Body of pancreas (tissue), 4 donors: ENCODE data around the gene GPD1L. TPM values are rescaled to one million over a fixed set of nuclear protein-coding genes. Genes with fewer than 3 reads are reported as not detected.

ENCODE experiments used
- ATAC-seq: fragments of 150-250 bp; one replicate; pipeline ENCODE4 v1.9.1; 2016
- DNase-seq, 4 donors: peaks; one replicate each; pipeline ENCODE4 v3.0.0-alpha.2; 2019
- H3K27ac ChIP-seq, 4 donors: fragments of 200-600 bp; sonication (generic); 1 replicate in 3 of 4; 2 replicates in 1 of 4; pipeline versions ENCODE4 v1.5.1 to v1.6.1; 2016 to 2019; ENCODE audit warnings: mild to moderate bottlenecking in 1 of 4, mixed read lengths in 1 of 4, moderate library complexity in 1 of 4
- H3K27me3 ChIP-seq, 2 donors: fragments of 200-600 bp; sonication (generic); one replicate each; pipeline ENCODE4 v1.6.0; 2016; ENCODE audit warnings: mild to moderate bottlenecking in 1 of 2
- H3K36me3 ChIP-seq, 2 donors: fragments of 200-600 bp; sonication (generic); replicated peaks in 1 of 2; 2 replicates each; pipeline ENCODE4 v1.5.1; 2016; ENCODE audit warnings: low read depth in 2 of 2; ENCODE audit not compliant: insufficient read depth in 1 of 2
- H3K4me1 ChIP-seq: fragments of 200-600 bp; sonication (generic); one replicate; pipeline ENCODE4 v1.6.0; 2016
- H3K4me3 ChIP-seq, 2 donors: fragments of 200-600 bp; sonication (generic); 1 replicate in 1 of 2; 2 replicates in 1 of 2; pipeline ENCODE4 v1.5.1; 2016 to 2019
- H3K9me3 ChIP-seq, 3 donors: fragments of 200-600 bp; sonication (generic); 1 replicate in 2 of 3; 2 replicates in 1 of 3; pipeline ENCODE4 v1.5.1; 2016
- CTCF ChIP-seq, 7 experiments: fragments of 450-650 bp in 4 of 7; fragments of 200-600 bp in 3 of 7; sonication (generic) in 3 of 7; IDR thresholded peaks; one replicate each; pipeline ENCODE4 v1.5.1; 2016 to 2019; ENCODE audit warnings: antibody characterized with exemption in 7 of 7
- POLR2A ChIP-seq, 3 donors: fragments of 450-650 bp; IDR thresholded peaks; one replicate each; pipeline ENCODE4 v1.6.1; 2016; ENCODE audit warnings: antibody characterized with exemption in 3 of 3, mild to moderate bottlenecking in 2 of 3
- WGBS, 2 donors: methylation state at CpG; one replicate each; pipeline ENCODE4 v1.1.5; 2017; 5-methylcytosine and 5-hydroxymethylcytosine counted together
- intact Hi-C: fragments of 100-400 bp; cut with DNase I; formaldehyde crosslinking; loops from one replicate; pipeline ENCODE4 v1.15.1; 2023
- total RNA-seq, 2 donors: library from RNA; depleted of rRNA; stranded (reverse); fragments of >200 nt; gene quantifications; one replicate each; pipeline ENCODE4 v1.1.0, GENCODE V29; 2016

Gene GPD1L
- total RNA-seq, 2 donors from 2014 or later = 23.6 to 97.6 TPM

GRCh38 chr3:32203854-32204253 lies 97.4 kb downstream of the GPD1L start:
- TF ChIP-seq POLR2A (IDR thresholded peaks at IDR 0.05) = no peak
- no peak for TF ChIP-seq CTCF (IDR thresholded peaks at IDR 0.05)
- ATAC-seq (no peak), DNase-seq (no peak)
- intact Hi-C loops = no loop called here
- no peaks in the 10 kb centered on the region for H3K36me3 ChIP-seq
- no peaks in the 10 kb centered on the region for H3K9me3 ChIP-seq
- no peak overlapping the region for H3K27ac ChIP-seq
- H3K4me3 ChIP-seq = no peak overlapping the region
- H3K27me3 ChIP-seq = no peaks in the 10 kb centered on the region
- no peaks in the 10 kb centered on the region for H3K4me1 ChIP-seq

DNA sequence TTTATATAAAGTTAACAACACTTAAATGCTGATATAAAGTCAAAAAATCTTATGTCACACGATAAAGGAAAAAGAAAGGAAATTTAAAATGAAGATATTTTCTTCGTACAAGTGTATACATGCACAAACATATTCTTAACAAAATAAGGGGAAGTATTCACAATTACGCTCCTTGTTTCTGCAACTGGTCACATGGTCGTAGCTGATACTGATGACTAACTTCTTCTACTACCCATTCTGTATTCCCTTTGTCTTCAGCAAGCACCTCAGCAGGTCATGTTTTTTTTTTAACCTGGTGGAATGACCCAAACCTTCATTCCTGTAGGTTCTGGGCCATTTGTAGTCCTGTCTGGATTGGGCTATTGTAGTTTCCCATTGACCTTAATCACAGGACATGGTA lies 102.0 kb downstream of the GPD1L start:
- H3K27me3 ChIP-seq = no peaks in the 10 kb centered on the region
- 78 to 94% methylated on average over 4 of the region's 4 CpGs for WGBS, 2 donors
- no peak for TF ChIP-seq CTCF (IDR thresholded peaks at IDR 0.05)
- H3K9me3 ChIP-seq = no peaks in the 10 kb centered on the region
- intact Hi-C loops = no loop called here
- H3K36me3 ChIP-seq = no peaks in the 10 kb centered on the region
- H3K4me1 ChIP-seq = no peaks in the 10 kb centered on the region
- no peak for DNase-seq
- no peak for ATAC-seq
- no peak overlapping the region for H3K27ac ChIP-seq
- H3K4me3 ChIP-seq = no peak overlapping the region

GRCh38 chr3:32215185-32215584 lies 108.8 kb downstream of the GPD1L start:
- Histone ChIP-seq H3K4me3 (no peak overlapping the region), H3K27ac (no peak overlapping the region), H3K9me3 (no peaks in the 10 kb centered on the region), H3K36me3 (no peaks in the 10 kb centered on the region), H3K4me1 (peaks cover 32% of the 10 kb centered on the region), H3K27me3 (no peaks in the 10 kb centered on the region)
- WGBS, 2 donors = 36 to 39% methylated on average over 2 of the region's 2 CpGs
- TF ChIP-seq CTCF (IDR thresholded peaks at IDR 0.05) (no peak), POLR2A (IDR thresholded peaks at IDR 0.05) (no peak)
- intact Hi-C loops = no loop called here
- no peak for DNase-seq
- no peak for ATAC-seq

DNA sequence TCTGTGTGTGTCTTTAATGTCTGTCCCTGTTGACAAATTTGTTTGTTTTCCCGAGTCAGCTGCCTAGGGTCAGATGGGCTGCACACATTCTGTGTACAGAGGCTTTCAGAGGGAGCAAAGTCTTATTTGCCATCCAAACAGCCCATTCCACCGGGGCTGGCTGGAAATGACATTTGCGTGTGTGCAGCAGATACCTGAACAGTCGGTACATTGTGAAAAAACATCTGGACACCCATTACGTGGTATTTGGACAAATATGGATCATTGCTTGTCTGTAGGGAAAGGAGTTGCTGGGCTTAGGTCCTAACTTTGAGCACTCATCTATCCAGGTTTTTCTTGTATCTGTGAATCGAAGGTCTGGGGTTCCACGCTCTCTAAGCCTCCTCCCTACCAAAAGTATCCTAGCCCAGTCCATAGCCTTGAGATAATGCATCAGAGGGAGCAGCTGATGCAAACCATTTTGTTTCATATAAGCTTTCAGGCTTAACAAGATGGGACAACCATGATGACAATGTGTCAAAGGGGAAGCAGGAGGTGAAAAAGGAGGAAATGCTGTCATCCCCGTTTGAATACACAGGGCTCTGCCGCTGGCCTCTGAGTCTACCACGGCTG lies 109.9 kb downstream of the GPD1L start:
- TF ChIP-seq POLR2A (IDR thresholded peaks at IDR 0.05) = no peak
- TF ChIP-seq CTCF (IDR thresholded peaks at IDR 0.05) = no peak
- Histone ChIP-seq H3K9me3 (no peaks in the 10 kb centered on the region), H3K27me3 (no peaks in the 10 kb centered on the region), H3K4me1 (peaks cover 32% of the 10 kb centered on the region), H3K36me3 (no peaks in the 10 kb centered on the region), H3K27ac (peak overlapping the region in 3 of 4 donors; percentile 26 to 59 (median 30)), H3K4me3 (no peak overlapping the region)
- WGBS, 2 donors = 25 to 26% methylated on average over 10 of the region's 10 CpGs
- peak; percentile 74 for ATAC-seq
- peak; percentile 33 to 70 (median 55) for DNase-seq
- intact Hi-C loops = no loop called here

DNA sequence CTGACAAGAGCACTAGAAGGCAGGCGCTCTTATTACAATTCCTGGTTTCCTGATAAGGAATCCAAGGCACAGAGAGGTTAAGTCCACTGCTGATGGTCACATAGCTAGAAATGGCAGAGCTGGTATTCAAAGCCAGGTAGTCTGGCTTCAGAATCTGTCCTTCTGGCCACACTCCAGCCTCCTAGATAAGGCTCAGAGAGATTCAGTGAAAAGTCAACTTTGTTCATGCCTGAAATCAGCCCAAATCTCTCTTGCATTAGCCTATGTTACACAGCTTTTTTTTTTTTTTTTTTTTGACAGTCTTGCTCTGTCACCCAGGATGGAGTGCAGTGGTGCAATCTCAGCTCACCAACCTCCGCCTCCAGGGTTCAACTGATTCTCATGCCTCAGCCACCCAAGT lies 110.9 kb downstream of the GPD1L start:
- DNase-seq = peak; percentile 38 to 81 (median 56)
- H3K9me3 ChIP-seq = no peaks in the 10 kb centered on the region
- H3K27me3 ChIP-seq = no peaks in the 10 kb centered on the region
- peak; percentile 32 for ATAC-seq
- peaks cover 32% of the 10 kb centered on the region for H3K4me1 ChIP-seq
- TF ChIP-seq CTCF (IDR thresholded peaks at IDR 0.05) = no peak
- no peak for TF ChIP-seq POLR2A (IDR thresholded peaks at IDR 0.05)
- H3K36me3 ChIP-seq = no peaks in the 10 kb centered on the region
- no peak overlapping the region for H3K27ac ChIP-seq
- intact Hi-C loops = no loop called here
- no peak overlapping the region for H3K4me3 ChIP-seq
- WGBS, 2 donors = 39 to 47% methylated on average over 2 of the region's 2 CpGs
